ENCODE data around the gene ITGB6.

Gene ITGB6

GRCh38 chr2:160063271-160063670, 136.8 kb downstream of the ITGB6 start:
- Histone ChIP-seq H3K9ac (no peak overlapping the region), H3K9me3 (ENCODE audit: control insufficient read depth, low read length) (no peaks in the 10 kb centered on the region), H3K4me3 (ENCODE audit: low read depth, low read length) (peak overlapping the region; percentile 64), H3K27ac (peak overlapping the region; percentile 58), H3K4me1 (peaks cover 17% of the 10 kb centered on the region), H3K36me3 (ENCODE audit: control insufficient read depth, insufficient read depth, low read length) (no peaks in the 10 kb centered on the region), H3K27me3 (ENCODE audit: control insufficient read depth, insufficient read depth, low read length) (no peaks in the 10 kb centered on the region), H3K4me2 (ENCODE audit: low read length) (peak overlapping the region; percentile 93), H3K79me2 (peaks cover 3% of the 10 kb centered on the region), H2AFZ (peak overlapping the region; percentile 96)
- TF ChIP-seq, protein P1, sequence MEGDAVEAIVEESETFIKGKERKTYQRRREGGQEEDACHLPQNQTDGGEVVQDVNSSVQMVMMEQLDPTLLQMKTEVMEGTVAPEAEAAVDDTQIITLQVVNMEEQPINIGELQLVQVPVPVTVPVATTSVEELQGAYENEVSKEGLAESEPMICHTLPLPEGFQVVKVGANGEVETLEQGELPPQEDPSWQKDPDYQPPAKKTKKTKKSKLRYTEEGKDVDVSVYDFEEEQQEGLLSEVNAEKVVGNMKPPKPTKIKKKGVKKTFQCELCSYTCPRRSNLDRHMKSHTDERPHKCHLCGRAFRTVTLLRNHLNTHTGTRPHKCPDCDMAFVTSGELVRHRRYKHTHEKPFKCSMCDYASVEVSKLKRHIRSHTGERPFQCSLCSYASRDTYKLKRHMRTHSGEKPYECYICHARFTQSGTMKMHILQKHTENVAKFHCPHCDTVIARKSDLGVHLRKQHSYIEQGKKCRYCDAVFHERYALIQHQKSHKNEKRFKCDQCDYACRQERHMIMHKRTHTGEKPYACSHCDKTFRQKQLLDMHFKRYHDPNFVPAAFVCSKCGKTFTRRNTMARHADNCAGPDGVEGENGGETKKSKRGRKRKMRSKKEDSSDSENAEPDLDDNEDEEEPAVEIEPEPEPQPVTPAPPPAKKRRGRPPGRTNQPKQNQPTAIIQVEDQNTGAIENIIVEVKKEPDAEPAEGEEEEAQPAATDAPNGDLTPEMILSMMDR (IDR thresholded peaks at IDR 0.05): no peak

DNA sequence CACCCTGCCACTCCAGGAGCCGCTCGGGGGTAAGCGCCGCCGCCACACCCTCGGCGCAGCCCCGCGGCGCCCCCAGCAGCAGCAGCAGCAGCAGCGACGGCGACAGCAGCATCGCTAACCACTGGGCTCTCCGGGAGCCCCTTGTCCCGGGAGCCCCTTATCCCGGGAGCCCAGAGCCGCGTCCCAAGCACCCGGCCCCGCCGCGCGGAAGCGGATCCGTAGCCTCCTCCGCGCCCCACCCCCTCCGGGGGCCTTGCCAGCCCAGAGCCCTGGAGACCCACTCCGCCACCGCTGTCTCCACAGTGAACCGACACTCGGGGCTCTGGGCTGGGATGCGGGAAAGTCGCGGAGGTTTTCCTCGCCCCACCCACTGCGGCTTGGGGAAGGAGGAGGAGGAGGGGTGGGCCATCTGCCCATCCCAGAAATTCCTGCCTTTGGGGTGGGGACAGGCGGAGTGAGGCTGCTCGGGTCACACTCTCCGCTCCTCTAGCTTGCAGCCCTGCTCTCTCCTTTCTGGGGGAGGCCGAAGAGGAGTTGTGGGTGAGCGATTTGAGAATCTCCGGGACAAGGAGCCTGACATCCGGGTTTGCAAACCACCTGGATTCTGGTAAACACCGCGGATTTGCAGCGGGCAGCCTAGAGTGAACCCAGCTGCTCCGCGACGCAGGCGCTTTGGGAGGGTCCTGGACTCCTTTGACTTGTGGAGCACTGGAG, 137.6 kb downstream of the ITGB6 start, which contains the start of gene PLA2R1:
Gene PLA2R1 (minus strand): TSS at position 324 of the 714 bp plus-strand sequence. CDS start 212 bp downstream, at position 112.
- H3K4me3 ChIP-seq (ENCODE audit: low read depth, low read length): peak within 1 kb of the TSS; percentile 64
- no peaks in the 10 kb centered on the region for H3K9me3 ChIP-seq (ENCODE audit: control insufficient read depth, low read length)
- peak within 1 kb of the TSS; percentile 93 for H3K4me2 ChIP-seq (ENCODE audit: low read length)
- peaks cover 17% of the 10 kb centered on the region for H3K4me1 ChIP-seq
- no peaks in the 10 kb centered on the region for H3K27me3 ChIP-seq (ENCODE audit: control insufficient read depth, insufficient read depth, low read length)
- peak within 1 kb of the TSS; percentile 96 for H2AFZ ChIP-seq
- H3K36me3 ChIP-seq (ENCODE audit: control insufficient read depth, insufficient read depth, low read length): no peaks in the 10 kb centered on the region
- peaks cover 3% of the 10 kb centered on the region for H3K79me2 ChIP-seq
- peak within 1 kb of the TSS; percentile 24 for H3K9ac ChIP-seq
- H3K27ac ChIP-seq: peak within 1 kb of the TSS; percentile 58
- TF ChIP-seq, protein P1 (IDR thresholded peaks at IDR 0.05): no peak

GRCh38 chr2:160061944-160062291, 138.2 kb downstream of the ITGB6 start:
- H3K4me3 ChIP-seq (ENCODE audit: low read depth, low read length): peak overlapping the region; percentile 64

DNA sequence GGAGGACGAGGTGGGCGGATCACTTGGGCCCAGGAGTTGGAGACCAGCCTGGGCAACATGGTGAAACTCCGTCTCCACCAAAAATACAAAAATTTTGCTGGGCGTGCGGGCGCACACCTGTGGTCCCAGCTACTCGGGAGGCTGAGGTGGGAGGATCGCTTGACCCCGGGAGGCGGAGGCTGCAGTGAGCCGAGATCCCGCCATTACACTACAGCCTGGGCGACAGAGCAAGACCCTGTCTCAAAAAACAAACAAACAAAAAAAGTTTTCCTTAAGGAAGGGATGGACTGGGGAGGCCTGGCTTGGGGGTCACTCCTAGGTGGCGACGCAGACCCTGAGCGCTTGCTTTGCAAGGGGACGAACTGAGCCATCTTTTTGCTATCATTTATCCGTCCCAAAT, 138.5 kb downstream of the ITGB6 start:
- no peak overlapping the region for H3K9ac ChIP-seq
- H3K79me2 ChIP-seq: peaks cover 3% of the 10 kb centered on the region
- peak overlapping the region; percentile 64 for H3K4me3 ChIP-seq (ENCODE audit: low read depth, low read length)
- no peaks in the 10 kb centered on the region for H3K27me3 ChIP-seq (ENCODE audit: control insufficient read depth, insufficient read depth, low read length)
- H3K4me2 ChIP-seq (ENCODE audit: low read length): peak overlapping the region; percentile 93
- H3K27ac ChIP-seq: no peak overlapping the region
- peak overlapping the region; percentile 96 for H2AFZ ChIP-seq
- H3K9me3 ChIP-seq (ENCODE audit: control insufficient read depth, low read length): no peaks in the 10 kb centered on the region
- TF ChIP-seq, protein P1 (IDR thresholded peaks at IDR 0.05): no peak
- no peaks in the 10 kb centered on the region for H3K36me3 ChIP-seq (ENCODE audit: control insufficient read depth, insufficient read depth, low read length)
- H3K4me1 ChIP-seq: peaks cover 17% of the 10 kb centered on the region

More at GRCh38 chr2:160061944-160062291, 138.2 kb downstream of the ITGB6 start:
- H3K27ac ChIP-seq: peak overlapping the region; percentile 58
- H3K79me2 ChIP-seq: peaks cover 3% of the 10 kb centered on the region
- no peaks in the 10 kb centered on the region for H3K9me3 ChIP-seq (ENCODE audit: control insufficient read depth, low read length)
- H3K36me3 ChIP-seq (ENCODE audit: control insufficient read depth, insufficient read depth, low read length): no peaks in the 10 kb centered on the region
- H3K27me3 ChIP-seq (ENCODE audit: control insufficient read depth, insufficient read depth, low read length): no peaks in the 10 kb centered on the region
- peaks cover 17% of the 10 kb centered on the region for H3K4me1 ChIP-seq
- peak overlapping the region; percentile 93 for H3K4me2 ChIP-seq (ENCODE audit: low read length)
- TF ChIP-seq, protein P1 (IDR thresholded peaks at IDR 0.05): no peak
- H3K9ac ChIP-seq: peak overlapping the region; percentile 24
- H2AFZ ChIP-seq: peak overlapping the region; percentile 96

- H3K79me2 ChIP-seq: peaks cover 3% of the 10 kb centered on the region
- H3K36me3 ChIP-seq (ENCODE audit: control insufficient read depth, insufficient read depth, low read length): no peaks in the 10 kb centered on the region
- no peak overlapping the region for H3K4me3 ChIP-seq (ENCODE audit: low read depth, low read length)
- H3K9me3 ChIP-seq (ENCODE audit: control insufficient read depth, low read length): no peaks in the 10 kb centered on the region
- peaks cover 17% of the 10 kb centered on the region for H3K4me1 ChIP-seq
- H3K4me2 ChIP-seq (ENCODE audit: low read length): no peak overlapping the region
- no peak overlapping the region for H3K9ac ChIP-seq
- no peak overlapping the region for H3K27ac ChIP-seq
- H2AFZ ChIP-seq: no peak overlapping the region
- TF ChIP-seq, protein P1 (IDR thresholded peaks at IDR 0.05): no peak
- H3K27me3 ChIP-seq (ENCODE audit: control insufficient read depth, insufficient read depth, low read length): no peaks in the 10 kb centered on the region
Observed at GRCh38 chr2:160060297-160060696, 139.8 kb downstream of the ITGB6 start.

All from parathyroid adenoma (tissue), 2 donors.